HepG2 (cell line): ENCODE results near the gene HEBP1. TPM values are rescaled to one million over a fixed set of nuclear protein-coding genes. Genes with fewer than 3 reads are reported as not detected.

Experiments used
- ATAC-seq: fragments of 200-7000 bp; cut with Tn5 transposase; 3 replicates; pipeline ENCODE4 v1.9.1; 2020; ENCODE audit warnings: mild to moderate bottlenecking, moderate library complexity
- BruUV-seq: library from RNA; stranded (reverse); fragments of 400-500 nt; replicated peaks from 2 replicates; lab custom pipeline; 2021; lab: Mats Ljungman, UMichigan
- CTCF ChIA-PET: fragments of 300-600 bp; formaldehyde crosslinking; extraction: SDS; loops from one replicate; lab custom pipeline; 2021; ENCODE audit warnings: low total read pairs, inconsistent platforms, low intra/inter-chr PET ratio; lab: Yijun Ruan, JAX
- POLR2A ChIA-PET: fragments of 350-600 bp; sonication (Branson Sonifier 250); formaldehyde crosslinking; loops from one replicate; lab custom pipeline; 2020; ENCODE audit warnings: antibody characterized with exemption, inconsistent platforms; lab: Yijun Ruan, JAX
- DNase-seq: peaks from one replicate; pipeline ENCODE4 v3.0.0-alpha.2; 2015; ENCODE audit warnings: low spot score
- FAIRE-seq: peaks from 3 replicates; lab custom pipeline; 2011; peaks lifted over from hg19 to GRCh38; lab: Jason Lieb, UNC
- H2AFZ ChIP-seq: one replicate; pipeline ENCODE4 v1.6.1; 2011; ENCODE audit warnings: low read length, inconsistent platforms
- H3K27ac ChIP-seq: fragments of 300-600 bp; 3 replicates; pipeline ENCODE4 v1.8.0; 2011; ENCODE audit warnings: mixed run types, mild to moderate bottlenecking, mixed read lengths, low read length, inconsistent platforms; ENCODE audit not compliant: insufficient read depth; ENCODE audit errors: extremely low read length
- H3K27me3 ChIP-seq, 2 experiments: fragments of 200-600 bp in 1 of 2; 2 replicates in 1 of 2; 3 replicates in 1 of 2; pipeline versions ENCODE4 v1.6.0 to v1.8.0; 2011; ENCODE audit warnings: low read length in 2 of 2, mild to moderate bottlenecking in 2 of 2, moderate library complexity in 2 of 2, inconsistent platforms in 1 of 2; ENCODE audit not compliant: insufficient read depth in 2 of 2, control insufficient read depth in 1 of 2
- H3K36me3 ChIP-seq, 2 experiments: fragments of 200-600 bp in 1 of 2; replicated peaks in 1 of 2; 2 replicates in 1 of 2; 3 replicates in 1 of 2; pipeline versions ENCODE4 v1.5.1 to v1.8.0; 2011; ENCODE audit warnings: low read length in 2 of 2, inconsistent platforms in 1 of 2; ENCODE audit not compliant: insufficient read depth in 2 of 2, control insufficient read depth in 1 of 2
- H3K4me1 ChIP-seq: 2 replicates; pipeline ENCODE4 v1.5.1; 2012; ENCODE audit warnings: low read length, inconsistent platforms; ENCODE audit not compliant: insufficient read depth
- H3K4me2 ChIP-seq: 2 replicates; pipeline ENCODE4 v1.6.0; 2011; ENCODE audit warnings: low read depth, low read length, inconsistent platforms
- H3K4me3 ChIP-seq, 3 experiments: fragments of 200-600 bp in 1 of 3; sonication (generic), shearing (Covaris generic) in 1 of 3; replicated peaks in 1 of 3; 2 replicates each; pipeline ENCODE4 v1.5.1; 2011 to 2016; ENCODE audit warnings: low read length in 3 of 3, inconsistent platforms in 2 of 3, low read depth in 2 of 3, mild to moderate bottlenecking in 2 of 3, control low read depth in 1 of 3, mixed read lengths in 1 of 3; ENCODE audit not compliant: insufficient read depth in 1 of 3
- H3K79me2 ChIP-seq: one replicate; pipeline ENCODE4 v1.6.1; 2011; ENCODE audit warnings: low read length, inconsistent platforms; ENCODE audit not compliant: insufficient read depth
- H3K9ac ChIP-seq: 2 replicates; pipeline ENCODE4 v1.6.0; 2011; ENCODE audit warnings: mild to moderate bottlenecking, low read depth, low read length, inconsistent platforms; ENCODE audit not compliant: insufficient read depth
- H3K9me3 ChIP-seq: 2 replicates; pipeline ENCODE4 v1.5.1; 2012; ENCODE audit warnings: mild to moderate bottlenecking, low read length
- H4K20me1 ChIP-seq: 2 replicates; pipeline ENCODE4 v1.6.0; 2011; ENCODE audit warnings: inconsistent platforms, mild to moderate bottlenecking, low read length, moderate library complexity; ENCODE audit not compliant: insufficient read depth
- ZBTB38 ChIP-seq: sonication (generic); formaldehyde crosslinking; IDR thresholded peaks from 2 replicates; pipeline ENCODE4 v1.5.1; 2020; ENCODE audit warnings: mild to moderate bottlenecking, missing genetic modification reagents
- ZBTB7A ChIP-seq: sonication (generic); formaldehyde crosslinking; IDR thresholded peaks from 2 replicates; pipeline ENCODE4 v1.8.0; 2022; ENCODE audit warnings: mild to moderate bottlenecking, missing genetic modification reagents
- ZFP41 ChIP-seq: sonication (generic); formaldehyde crosslinking; IDR thresholded peaks from 2 replicates; pipeline ENCODE4 v1.4.0; 2020; ENCODE audit warnings: mild to moderate bottlenecking, missing genetic modification reagents, borderline replicate concordance
- ZFP82 ChIP-seq: sonication (generic); formaldehyde crosslinking; IDR thresholded peaks from 2 replicates; pipeline ENCODE4 v1.5.1; 2020; ENCODE audit warnings: mild to moderate bottlenecking, missing genetic modification reagents, borderline replicate concordance
- ZNF446 ChIP-seq: sonication (generic); formaldehyde crosslinking; IDR thresholded peaks from 2 replicates; pipeline ENCODE4 v1.5.0; 2020; ENCODE audit warnings: mild to moderate bottlenecking, missing genetic modification reagents
- ZNF724P ChIP-seq: sonication (generic); formaldehyde crosslinking; IDR thresholded peaks from 2 replicates; pipeline ENCODE4 v1.8.0; 2022; ENCODE audit warnings: missing genetic modification reagents, borderline replicate concordance
- ZNF792 ChIP-seq: IDR thresholded peaks from 2 replicates; pipeline ENCODE4 v1.6.1; 2016
- ZSCAN22 ChIP-seq: sonication (generic); formaldehyde crosslinking; IDR thresholded peaks from 2 replicates; pipeline ENCODE4 v1.4.0; 2020; ENCODE audit warnings: mild to moderate bottlenecking, missing genetic modification reagents
- WGBS: methylation state at CpG from one replicate; pipeline ENCODE4 v1.1.6; 2017; ENCODE audit warnings: low lambda C conversion rate; 5-methylcytosine and 5-hydroxymethylcytosine counted together
- in situ Hi-C: cut with HindIII; loops from 2 replicates; pipeline ENCODE4 v1.10.0; 2017; ENCODE audit warnings: low pct_unique_long_range_greater_than_20kb; ENCODE audit not compliant: extremely low pct_ligation_motif_present
- intact Hi-C: fragments of 100-400 bp; cut with micrococcal nuclease; formaldehyde crosslinking; loops from one replicate; pipeline ENCODE4 v1.10.0; 2022; ENCODE audit not compliant: unreplicated experiment
- polyA plus RNA-seq, 8 experiments: library from polyadenylated mRNA; depleted of rRNA in 3 of 8; stranded (reverse) in 7 of 8; unstranded in 1 of 8; fragments of >200 nt; fragmentation: Illumina TruSeq in 4 of 8; extraction: Trizol in 4 of 8; gene quantifications; 2 replicates each; pipeline versions ENCODE4 v1.2.1 to v1.2.3, GENCODE V29; 2011 to 2016; ENCODE audit warnings: low read depth in 4 of 8, missing spikeins in 1 of 8, mixed read lengths in 1 of 8; ENCODE audit not compliant: insufficient read depth in 1 of 8
- total RNA-seq, 5 experiments: library from RNA; depleted of rRNA; stranded (reverse); fragments of >200 nt; fragmentation: Illumina TruSeq; extraction: Trizol; gene quantifications; 2 replicates each; pipeline ENCODE4 v1.2.3, GENCODE V29; 2016; ENCODE audit warnings: low read depth in 1 of 5
- TF ChIP-seq, protein P1 (sequence below): sonication (generic); formaldehyde crosslinking; IDR thresholded peaks from 2 replicates; pipeline ENCODE4 v1.4.0; 2020; ENCODE audit warnings: mild to moderate bottlenecking, missing genetic modification reagents
- TF ChIP-seq, protein P2 (sequence below): sonication (generic); formaldehyde crosslinking; IDR thresholded peaks from 2 replicates; pipeline ENCODE4 v1.5.1; 2020; ENCODE audit warnings: mild to moderate bottlenecking, missing genetic modification reagents, borderline replicate concordance

Gene HEBP1
- total and polyA plus RNA-seq, 2 of the 13 experiments (the other 11 are each of a cell fraction or from before 2014, with no cell fraction given): 7.8 to 9.4 TPM

DNA sequence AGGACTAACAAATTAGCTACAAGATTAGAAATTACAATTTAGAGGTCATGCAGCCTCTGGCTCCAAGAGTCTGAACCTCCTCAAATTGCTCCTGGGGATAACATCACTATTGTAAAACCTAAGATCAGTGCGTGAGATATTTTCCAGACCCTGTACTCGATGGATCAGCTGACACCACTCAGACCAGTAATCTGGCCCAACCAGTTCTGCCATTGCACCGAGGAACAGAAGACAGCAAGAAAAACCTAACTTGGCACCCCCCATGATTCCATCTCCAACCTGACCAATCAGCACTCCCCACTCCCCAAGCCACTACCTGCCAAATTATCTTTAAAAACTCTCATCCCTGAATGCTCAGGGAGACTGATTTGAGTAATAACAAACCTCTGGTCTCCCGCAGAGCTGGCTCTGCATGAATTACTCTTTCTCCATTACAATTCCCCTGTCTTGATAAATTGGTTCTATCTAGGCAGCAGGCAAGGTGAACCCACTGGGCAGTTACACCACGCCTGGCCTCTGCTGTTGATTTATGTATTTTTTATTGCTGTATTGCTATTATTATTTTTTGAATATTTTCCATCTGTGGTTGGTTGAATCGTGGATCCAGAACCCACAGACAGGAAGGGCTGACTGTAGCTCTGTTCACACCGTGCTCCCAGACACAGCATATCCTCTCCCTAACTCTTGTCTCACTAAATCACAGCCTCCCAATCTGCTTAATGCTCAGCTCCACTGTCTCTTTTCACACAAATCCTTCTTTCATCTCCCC lies 9.2 kb downstream of the HEBP1 start:
- Histone ChIP-seq H3K9me3 (no peaks in the 10 kb centered on the region), H3K79me2 (peaks cover 3% of the 10 kb centered on the region), H4K20me1 (no peaks in the 10 kb centered on the region), H3K9ac (no peak overlapping the region), H3K27me3 (no peaks in the 10 kb centered on the region), H3K27ac (no peak overlapping the region), H3K4me1 (peaks cover 7% of the 10 kb centered on the region), H3K36me3 (peaks cover 14 to 33% of the 10 kb centered on the region in 2 experiments), H3K4me3 (no peak overlapping the region), H2AFZ (no peak overlapping the region), H3K4me2 (no peak overlapping the region)
- ChIA-PET CTCF (no interaction called here), POLR2A (no interaction called here)
- FAIRE-seq (no peak), ATAC-seq (no peak), DNase-seq (no peak)
- 98% methylated on average over 7 of the region's 7 CpGs for WGBS
- in situ Hi-C loops (no loop called here), intact Hi-C loops (no loop called here)
- BruUV-seq: no TSS peak
- TF ChIP-seq ZBTB7A (no peak), ZNF724P (CRISPR knock-in tag) (no peak), ZFP41 (CRISPR knock-in tag) (no peak), ZNF446 (CRISPR knock-in tag) (no peak), ZFP82 (CRISPR knock-in tag) (no peak), ZBTB38 (CRISPR knock-in tag) (no peak), ZSCAN22 (no peak), ZNF792 (no peak)
- TF ChIP-seq, protein P1, sequence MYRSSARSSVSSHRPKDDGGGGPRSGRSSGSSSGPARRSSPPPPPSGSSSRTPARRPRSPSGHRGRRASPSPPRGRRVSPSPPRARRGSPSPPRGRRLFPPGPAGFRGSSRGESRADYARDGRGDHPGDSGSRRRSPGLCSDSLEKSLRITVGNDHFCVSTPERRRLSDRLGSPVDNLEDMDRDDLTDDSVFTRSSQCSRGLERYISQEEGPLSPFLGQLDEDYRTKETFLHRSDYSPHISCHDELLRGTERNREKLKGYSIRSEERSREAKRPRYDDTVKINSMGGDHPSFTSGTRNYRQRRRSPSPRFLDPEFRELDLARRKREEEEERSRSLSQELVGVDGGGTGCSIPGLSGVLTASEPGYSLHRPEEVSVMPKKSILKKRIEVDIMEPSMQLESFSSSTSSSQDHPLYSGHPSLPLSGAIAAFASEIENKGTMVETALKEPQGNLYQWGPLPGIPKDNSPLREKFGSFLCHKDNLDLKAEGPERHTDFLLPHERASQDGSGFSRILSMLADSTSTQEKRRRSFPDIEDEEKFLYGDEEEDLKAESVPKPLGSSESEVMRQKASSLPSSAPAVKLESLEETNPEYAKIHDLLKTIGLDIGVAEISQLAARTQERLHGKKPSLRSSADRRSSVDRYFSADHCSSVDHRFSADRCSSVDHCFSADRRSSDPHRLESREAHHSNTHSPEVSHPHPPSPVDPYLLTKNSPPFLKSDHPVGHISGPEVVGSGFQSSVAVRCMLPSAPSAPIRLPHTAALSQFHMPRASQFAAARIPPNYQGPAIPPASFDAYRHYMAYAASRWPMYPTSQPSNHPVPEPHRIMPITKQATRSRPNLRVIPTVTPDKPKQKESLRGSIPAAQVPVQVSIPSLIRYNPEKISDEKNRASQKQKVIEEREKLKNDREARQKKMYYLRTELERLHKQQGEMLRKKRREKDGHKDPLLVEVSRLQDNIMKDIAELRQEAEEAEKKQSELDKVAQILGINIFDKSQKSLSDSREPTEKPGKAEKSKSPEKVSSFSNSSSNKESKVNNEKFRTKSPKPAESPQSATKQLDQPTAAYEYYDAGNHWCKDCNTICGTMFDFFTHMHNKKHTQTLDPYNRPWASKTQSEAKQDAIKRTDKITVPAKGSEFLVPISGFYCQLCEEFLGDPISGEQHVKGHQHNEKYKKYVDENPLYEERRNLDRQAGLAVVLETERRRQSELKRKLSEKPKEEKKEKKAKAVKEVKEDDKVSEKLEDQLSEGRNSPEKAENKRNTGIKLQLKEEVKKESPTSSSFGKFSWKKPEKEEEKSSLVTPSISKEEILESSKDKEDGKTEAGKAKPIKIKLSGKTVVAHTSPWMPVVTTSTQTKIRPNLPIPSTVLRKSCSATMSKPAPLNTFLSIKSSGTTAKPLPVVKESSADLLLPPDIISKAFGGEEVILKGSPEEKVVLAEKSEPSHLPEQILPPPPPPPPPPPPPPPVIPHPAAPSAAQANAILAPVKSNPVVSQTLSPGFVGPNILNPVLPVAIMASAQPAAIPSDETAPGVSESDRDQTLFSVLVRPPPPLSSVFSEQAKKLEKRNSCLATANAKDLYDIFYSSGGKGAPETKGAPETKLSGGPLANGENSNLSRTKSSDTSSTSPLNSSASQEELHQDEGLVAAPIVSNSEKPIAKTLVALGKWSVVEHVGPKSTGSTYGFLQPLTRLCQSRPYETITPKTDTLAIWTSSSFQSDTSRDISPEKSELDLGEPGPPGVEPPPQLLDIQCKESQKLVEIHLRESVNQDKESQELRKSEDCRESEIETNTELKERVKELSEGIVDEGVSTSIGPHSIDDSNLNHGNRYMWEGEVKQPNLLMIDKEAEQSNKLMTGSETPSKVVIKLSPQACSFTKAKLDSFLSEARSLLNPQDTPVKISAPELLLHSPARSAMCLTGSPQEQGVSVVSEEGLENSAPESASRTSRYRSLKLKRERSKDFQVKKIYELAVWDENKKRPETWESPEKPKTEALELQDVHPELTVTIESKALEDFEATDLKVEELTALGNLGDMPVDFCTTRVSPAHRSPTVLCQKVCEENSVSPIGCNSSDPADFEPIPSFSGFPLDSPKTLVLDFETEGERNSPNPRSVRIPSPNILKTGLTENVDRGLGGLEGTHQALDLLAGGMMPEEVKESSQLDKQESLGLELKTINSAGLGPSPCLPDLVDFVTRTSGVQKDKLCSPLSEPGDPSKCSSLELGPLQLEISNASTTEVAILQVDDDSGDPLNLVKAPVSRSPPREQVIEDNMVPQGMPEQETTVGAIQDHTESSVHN: no peak
- TF ChIP-seq, protein P2, sequence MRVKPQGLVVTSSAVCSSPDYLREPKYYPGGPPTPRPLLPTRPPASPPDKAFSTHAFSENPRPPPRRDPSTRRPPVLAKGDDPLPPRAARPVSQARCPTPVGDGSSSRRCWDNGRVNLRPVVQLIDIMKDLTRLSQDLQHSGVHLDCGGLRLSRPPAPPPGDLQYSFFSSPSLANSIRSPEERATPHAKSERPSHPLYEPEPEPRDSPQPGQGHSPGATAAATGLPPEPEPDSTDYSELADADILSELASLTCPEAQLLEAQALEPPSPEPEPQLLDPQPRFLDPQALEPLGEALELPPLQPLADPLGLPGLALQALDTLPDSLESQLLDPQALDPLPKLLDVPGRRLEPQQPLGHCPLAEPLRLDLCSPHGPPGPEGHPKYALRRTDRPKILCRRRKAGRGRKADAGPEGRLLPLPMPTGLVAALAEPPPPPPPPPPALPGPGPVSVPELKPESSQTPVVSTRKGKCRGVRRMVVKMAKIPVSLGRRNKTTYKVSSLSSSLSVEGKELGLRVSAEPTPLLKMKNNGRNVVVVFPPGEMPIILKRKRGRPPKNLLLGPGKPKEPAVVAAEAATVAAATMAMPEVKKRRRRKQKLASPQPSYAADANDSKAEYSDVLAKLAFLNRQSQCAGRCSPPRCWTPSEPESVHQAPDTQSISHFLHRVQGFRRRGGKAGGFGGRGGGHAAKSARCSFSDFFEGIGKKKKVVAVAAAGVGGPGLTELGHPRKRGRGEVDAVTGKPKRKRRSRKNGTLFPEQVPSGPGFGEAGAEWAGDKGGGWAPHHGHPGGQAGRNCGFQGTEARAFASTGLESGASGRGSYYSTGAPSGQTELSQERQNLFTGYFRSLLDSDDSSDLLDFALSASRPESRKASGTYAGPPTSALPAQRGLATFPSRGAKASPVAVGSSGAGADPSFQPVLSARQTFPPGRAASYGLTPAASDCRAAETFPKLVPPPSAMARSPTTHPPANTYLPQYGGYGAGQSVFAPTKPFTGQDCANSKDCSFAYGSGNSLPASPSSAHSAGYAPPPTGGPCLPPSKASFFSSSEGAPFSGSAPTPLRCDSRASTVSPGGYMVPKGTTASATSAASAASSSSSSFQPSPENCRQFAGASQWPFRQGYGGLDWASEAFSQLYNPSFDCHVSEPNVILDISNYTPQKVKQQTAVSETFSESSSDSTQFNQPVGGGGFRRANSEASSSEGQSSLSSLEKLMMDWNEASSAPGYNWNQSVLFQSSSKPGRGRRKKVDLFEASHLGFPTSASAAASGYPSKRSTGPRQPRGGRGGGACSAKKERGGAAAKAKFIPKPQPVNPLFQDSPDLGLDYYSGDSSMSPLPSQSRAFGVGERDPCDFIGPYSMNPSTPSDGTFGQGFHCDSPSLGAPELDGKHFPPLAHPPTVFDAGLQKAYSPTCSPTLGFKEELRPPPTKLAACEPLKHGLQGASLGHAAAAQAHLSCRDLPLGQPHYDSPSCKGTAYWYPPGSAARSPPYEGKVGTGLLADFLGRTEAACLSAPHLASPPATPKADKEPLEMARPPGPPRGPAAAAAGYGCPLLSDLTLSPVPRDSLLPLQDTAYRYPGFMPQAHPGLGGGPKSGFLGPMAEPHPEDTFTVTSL (CRISPR knock-in tag): no peak
